ENCODE results near the gene URB2. TPM values are rescaled to one million over a fixed set of nuclear protein-coding genes. Genes with fewer than 3 reads are reported as not detected.
"Not testable (repeated sequence)": the region's sequence is repeated elsewhere in the genome, so short reads cannot be mapped to it uniquely, and the experiment has no call there.

URB2 gene
- total RNA-seq, 1 experiment from 2014 or later = 53.2 TPM

DNA sequence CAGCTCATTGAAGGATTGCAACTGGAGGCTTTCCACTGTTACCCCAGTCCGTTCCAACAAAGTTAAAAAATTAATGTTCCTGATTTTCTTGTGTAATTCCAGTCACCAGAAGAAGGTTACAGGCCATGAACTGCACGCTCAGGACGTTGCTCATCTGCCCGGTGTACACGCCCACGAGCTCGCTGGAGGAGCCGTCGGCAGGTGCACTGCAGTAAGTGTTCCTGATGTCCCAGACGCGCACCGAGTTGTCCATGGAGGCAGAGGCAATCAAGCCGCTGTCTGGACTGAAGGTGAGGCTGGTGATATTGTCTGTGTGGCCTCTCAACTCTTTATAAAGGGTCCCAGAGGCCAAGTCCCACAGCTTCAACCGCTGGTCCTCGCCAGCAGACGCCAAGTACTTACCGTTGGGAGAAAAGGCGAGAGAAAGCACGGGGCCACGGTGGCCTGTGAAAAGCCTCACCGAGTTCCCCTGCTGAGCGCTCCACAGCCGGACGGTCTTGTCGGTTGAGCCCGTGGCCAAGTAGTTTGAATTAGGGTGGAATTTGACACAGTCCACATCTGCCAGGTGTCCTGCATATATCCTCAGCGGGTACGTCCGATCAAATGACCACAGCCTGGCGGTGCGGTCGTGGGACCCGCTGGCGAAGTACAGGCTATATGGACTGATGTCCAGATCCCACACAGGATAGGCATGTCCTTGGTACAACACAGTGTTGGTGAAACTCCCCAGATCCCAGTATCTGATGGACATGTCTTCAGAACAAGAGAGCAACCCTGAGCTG, 31.6 kb upstream of the URB2 start:
- H2BK15ac ChIP-seq (ENCODE audit: low read depth, low read length) = no peak overlapping the region
- no peak overlapping the region for H3K23ac ChIP-seq (ENCODE audit: insufficient read length, low read depth, low read length)
- H3K4me1 ChIP-seq (ENCODE audit: insufficient read depth, low read length) = no peaks in the 10 kb centered on the region
- no peak overlapping the region for H2BK20ac ChIP-seq (ENCODE audit: low read depth, low read length, poor library complexity, severe bottlenecking)
- Mint-ChIP-seq H3K36me3 (ENCODE audit: insufficient read depth in 1 of 3, low read depth in 3 of 3) (peaks cover 3 to 33% (median 19%) of the 10 kb centered on the region in 3 experiments; a peak in 6 of 7 replicates), H3K4me3 (no peak overlapping the region), H3K27me3 (ENCODE audit: low read depth) (no peaks in the 10 kb centered on the region), H3K4me1 (no peaks in the 10 kb centered on the region), H3K9me3 (no peaks in the 10 kb centered on the region), H3K27ac (peak overlapping the region in 1 of 3 experiments; percentile 34; a peak in 1 of 7 replicates)
- H3K4me2 ChIP-seq (ENCODE audit: insufficient read depth, insufficient read length, low read length) = no peak overlapping the region
- WGBS (ENCODE audit: extremely low coverage, insufficient read length, low lambda C conversion rate) = no CpG with 5 or more reads among the region's 34 CpGs
- no peak for DNase-seq
- H4K91ac ChIP-seq (ENCODE audit: insufficient read length, low read depth, low read length) = no peak overlapping the region
- H3K27ac ChIP-seq (ENCODE audit: insufficient read length, low read depth, low read length) = no peak overlapping the region
- no peaks in the 10 kb centered on the region for H3K9me3 ChIP-seq (ENCODE audit: control insufficient read depth, low read depth, low read length)
- H3K23me2 ChIP-seq (ENCODE audit: insufficient read length, low read depth, low read length, poor library complexity, severe bottlenecking) = no peaks in the 10 kb centered on the region
- H2BK5ac ChIP-seq (ENCODE audit: insufficient read length, low read length) = no peak overlapping the region
- no peak overlapping the region for H3K14ac ChIP-seq (ENCODE audit: insufficient read depth, low read length)
- no peak overlapping the region for H3K56ac ChIP-seq (ENCODE audit: insufficient read length, low read depth, low read length)
- H3K79me1 ChIP-seq (ENCODE audit: insufficient read depth, low read depth, low read length, poor library complexity, severe bottlenecking) = no peaks in the 10 kb centered on the region
- H2BK120ac ChIP-seq (ENCODE audit: low read depth, low read length, poor library complexity, severe bottlenecking) = no peak overlapping the region
- no peak overlapping the region for H3K9ac ChIP-seq (ENCODE audit: extremely low read depth, insufficient read length, low read length)
- no peaks in the 10 kb centered on the region for H3K27me3 ChIP-seq (ENCODE audit: insufficient read depth, low read length)
- H2BK12ac ChIP-seq (ENCODE audit: insufficient read length, low read depth, low read length) = no peak overlapping the region
- TF ChIP-seq, protein P1, sequence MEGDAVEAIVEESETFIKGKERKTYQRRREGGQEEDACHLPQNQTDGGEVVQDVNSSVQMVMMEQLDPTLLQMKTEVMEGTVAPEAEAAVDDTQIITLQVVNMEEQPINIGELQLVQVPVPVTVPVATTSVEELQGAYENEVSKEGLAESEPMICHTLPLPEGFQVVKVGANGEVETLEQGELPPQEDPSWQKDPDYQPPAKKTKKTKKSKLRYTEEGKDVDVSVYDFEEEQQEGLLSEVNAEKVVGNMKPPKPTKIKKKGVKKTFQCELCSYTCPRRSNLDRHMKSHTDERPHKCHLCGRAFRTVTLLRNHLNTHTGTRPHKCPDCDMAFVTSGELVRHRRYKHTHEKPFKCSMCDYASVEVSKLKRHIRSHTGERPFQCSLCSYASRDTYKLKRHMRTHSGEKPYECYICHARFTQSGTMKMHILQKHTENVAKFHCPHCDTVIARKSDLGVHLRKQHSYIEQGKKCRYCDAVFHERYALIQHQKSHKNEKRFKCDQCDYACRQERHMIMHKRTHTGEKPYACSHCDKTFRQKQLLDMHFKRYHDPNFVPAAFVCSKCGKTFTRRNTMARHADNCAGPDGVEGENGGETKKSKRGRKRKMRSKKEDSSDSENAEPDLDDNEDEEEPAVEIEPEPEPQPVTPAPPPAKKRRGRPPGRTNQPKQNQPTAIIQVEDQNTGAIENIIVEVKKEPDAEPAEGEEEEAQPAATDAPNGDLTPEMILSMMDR (conservative IDR thresholded peaks at IDR 0.05) = no peak
- H3K79me2 ChIP-seq (ENCODE audit: insufficient read depth, low read length) = no peaks in the 10 kb centered on the region
- H4K20me1 ChIP-seq (ENCODE audit: control insufficient read depth, insufficient read depth, insufficient read length) = no peaks in the 10 kb centered on the region
- H3K4ac ChIP-seq (ENCODE audit: low read depth, low read length) = no peak overlapping the region
- no peak overlapping the region for H4K5ac ChIP-seq (ENCODE audit: insufficient read length, low read depth, low read length)
- H4K8ac ChIP-seq (replicated peaks; ENCODE audit: insufficient read length, low read depth, low read length) = no peak overlapping the region
- no peak overlapping the region for H3T11ph ChIP-seq (ENCODE audit: low read length)
- H3K18ac ChIP-seq (ENCODE audit: insufficient read length, low read depth, low read length) = no peak overlapping the region
- no peak overlapping the region for H2AK5ac ChIP-seq (ENCODE audit: insufficient read length, low read length)
- no peak overlapping the region for H2AFZ ChIP-seq (ENCODE audit: low read length)

DNA sequence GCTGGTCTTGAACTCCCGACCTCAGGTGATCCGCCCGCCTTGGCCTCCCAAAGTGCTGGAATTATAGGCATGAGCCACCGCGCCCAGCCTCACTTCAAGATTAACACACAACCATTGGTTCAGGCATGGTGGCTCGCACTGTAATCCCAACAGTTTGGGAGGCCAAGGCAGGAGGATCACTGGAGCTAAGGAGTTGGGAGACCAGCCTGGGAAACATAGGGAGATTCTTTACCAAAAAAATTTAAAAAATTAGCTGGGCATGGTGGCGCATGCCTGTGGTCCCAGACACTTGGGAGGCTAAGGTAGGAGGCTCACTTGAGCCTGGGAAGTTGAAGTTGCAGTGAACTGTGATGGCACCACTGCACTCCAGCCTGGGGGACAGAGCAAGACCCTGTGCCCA, 30.2 kb upstream of the URB2 start:
- H2BK5ac ChIP-seq (ENCODE audit: insufficient read length, low read length); H3K4me2 ChIP-seq (ENCODE audit: insufficient read depth, insufficient read length, low read length); H3K27me3 ChIP-seq (ENCODE audit: insufficient read depth, low read length); H3K9me3 ChIP-seq (ENCODE audit: control insufficient read depth, low read depth, low read length); H4K5ac ChIP-seq (ENCODE audit: insufficient read length, low read depth, low read length); H4K20me1 ChIP-seq (ENCODE audit: control insufficient read depth, insufficient read depth, insufficient read length); H3K14ac ChIP-seq (ENCODE audit: insufficient read depth, low read length); H3K79me1 ChIP-seq (ENCODE audit: insufficient read depth, low read depth, low read length, poor library complexity, severe bottlenecking); H3K23ac ChIP-seq (ENCODE audit: insufficient read length, low read depth, low read length); H3T11ph ChIP-seq (ENCODE audit: low read length); H2BK12ac ChIP-seq (ENCODE audit: insufficient read length, low read depth, low read length); H2BK15ac ChIP-seq (ENCODE audit: low read depth, low read length); H3K4me1 Mint-ChIP-seq; H2AFZ ChIP-seq (ENCODE audit: low read length); H3K79me2 ChIP-seq (ENCODE audit: insufficient read depth, low read length); H4K91ac ChIP-seq (ENCODE audit: insufficient read length, low read depth, low read length); H3K9ac ChIP-seq (ENCODE audit: extremely low read depth, insufficient read length, low read length); H3K27me3 Mint-ChIP-seq (ENCODE audit: low read depth); H2AK5ac ChIP-seq (ENCODE audit: insufficient read length, low read length); H3K27ac ChIP-seq (ENCODE audit: insufficient read length, low read depth, low read length); H3K9me3 Mint-ChIP-seq; H2BK20ac ChIP-seq (ENCODE audit: low read depth, low read length, poor library complexity, severe bottlenecking); H4K8ac ChIP-seq (replicated peaks; ENCODE audit: insufficient read length, low read depth, low read length); DNase-seq; H3K56ac ChIP-seq (ENCODE audit: insufficient read length, low read depth, low read length); H3K23me2 ChIP-seq (ENCODE audit: insufficient read length, low read depth, low read length, poor library complexity, severe bottlenecking); H3K4me1 ChIP-seq (ENCODE audit: insufficient read depth, low read length); H3K4ac ChIP-seq (ENCODE audit: low read depth, low read length); H3K18ac ChIP-seq (ENCODE audit: insufficient read length, low read depth, low read length); H2BK120ac ChIP-seq (ENCODE audit: low read depth, low read length, poor library complexity, severe bottlenecking); H3K4me3 Mint-ChIP-seq: not testable (repeated sequence)
- Mint-ChIP-seq H3K27ac (0 out of 7 replicates have a peak overlapping the region, but pooled peaks of 1 of the 3 experiments have one; percentile 85), H3K36me3 (ENCODE audit: insufficient read depth in 1 of 3, low read depth in 3 of 3) (peaks cover 3 to 39% (median 19%) of the 10 kb centered on the region in 3 experiments; a peak in 6 of 7 replicates)
- no CpG with 5 or more reads among the region's 7 CpGs for WGBS (ENCODE audit: extremely low coverage, insufficient read length, low lambda C conversion rate)

Measured in H9 (cell line).